ENCODE measurements around the gene AASDH.

The AASDH gene

DNA sequence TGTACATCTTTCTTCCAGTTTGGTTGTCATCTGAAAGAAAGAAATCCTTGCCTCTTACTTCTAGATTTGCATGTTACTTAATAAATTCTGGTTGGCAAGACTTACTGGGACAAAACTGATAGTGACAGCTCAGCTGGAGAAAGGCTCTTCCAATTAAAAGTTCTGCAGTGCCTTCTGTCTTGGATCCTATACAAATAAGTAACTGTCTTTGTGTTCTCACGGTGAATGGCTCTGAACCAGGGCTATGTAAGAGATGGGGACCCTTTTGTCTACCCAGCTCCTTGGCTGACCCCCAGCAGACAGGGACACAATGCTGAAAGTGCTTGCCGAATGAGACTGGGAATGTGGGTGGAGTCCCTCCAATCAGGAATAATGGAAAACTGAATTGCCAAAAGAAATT is 89.5 kb downstream of the AASDH start:
- TF ChIP-seq ZFX (IDR thresholded peaks at IDR 0.05; ENCODE audit: borderline replicate concordance) = no peak
- TF ChIP-seq, protein P1, sequence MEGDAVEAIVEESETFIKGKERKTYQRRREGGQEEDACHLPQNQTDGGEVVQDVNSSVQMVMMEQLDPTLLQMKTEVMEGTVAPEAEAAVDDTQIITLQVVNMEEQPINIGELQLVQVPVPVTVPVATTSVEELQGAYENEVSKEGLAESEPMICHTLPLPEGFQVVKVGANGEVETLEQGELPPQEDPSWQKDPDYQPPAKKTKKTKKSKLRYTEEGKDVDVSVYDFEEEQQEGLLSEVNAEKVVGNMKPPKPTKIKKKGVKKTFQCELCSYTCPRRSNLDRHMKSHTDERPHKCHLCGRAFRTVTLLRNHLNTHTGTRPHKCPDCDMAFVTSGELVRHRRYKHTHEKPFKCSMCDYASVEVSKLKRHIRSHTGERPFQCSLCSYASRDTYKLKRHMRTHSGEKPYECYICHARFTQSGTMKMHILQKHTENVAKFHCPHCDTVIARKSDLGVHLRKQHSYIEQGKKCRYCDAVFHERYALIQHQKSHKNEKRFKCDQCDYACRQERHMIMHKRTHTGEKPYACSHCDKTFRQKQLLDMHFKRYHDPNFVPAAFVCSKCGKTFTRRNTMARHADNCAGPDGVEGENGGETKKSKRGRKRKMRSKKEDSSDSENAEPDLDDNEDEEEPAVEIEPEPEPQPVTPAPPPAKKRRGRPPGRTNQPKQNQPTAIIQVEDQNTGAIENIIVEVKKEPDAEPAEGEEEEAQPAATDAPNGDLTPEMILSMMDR (IDR thresholded peaks at IDR 0.05) = no peak
- no peak overlapping the region for H3K27ac ChIP-seq

DNA sequence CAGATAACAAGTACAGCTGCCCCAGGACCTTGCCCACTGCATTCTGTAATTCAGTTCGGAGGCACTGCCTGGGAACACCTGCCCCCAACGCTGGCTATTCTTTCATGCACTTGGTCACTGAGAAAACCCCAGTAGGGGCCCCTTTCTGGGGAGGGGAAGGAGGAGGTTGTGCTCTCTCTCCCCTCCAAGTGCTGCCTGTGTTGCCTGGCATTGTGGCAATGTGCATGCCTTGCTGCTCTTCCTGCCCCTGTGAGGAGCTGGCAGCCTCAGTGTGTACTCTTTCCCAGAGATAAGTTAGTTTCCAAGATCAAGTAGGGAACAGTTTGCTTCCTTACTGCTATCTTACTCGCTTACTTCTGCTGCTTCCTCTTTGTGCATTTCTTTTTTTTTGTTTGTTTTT is 90.8 kb downstream of the AASDH start:
- H3K27ac ChIP-seq = no peak overlapping the region
- no peak for TF ChIP-seq ZFX (IDR thresholded peaks at IDR 0.05; ENCODE audit: borderline replicate concordance)
- TF ChIP-seq, protein P1 (IDR thresholded peaks at IDR 0.05) = no peak

DNA sequence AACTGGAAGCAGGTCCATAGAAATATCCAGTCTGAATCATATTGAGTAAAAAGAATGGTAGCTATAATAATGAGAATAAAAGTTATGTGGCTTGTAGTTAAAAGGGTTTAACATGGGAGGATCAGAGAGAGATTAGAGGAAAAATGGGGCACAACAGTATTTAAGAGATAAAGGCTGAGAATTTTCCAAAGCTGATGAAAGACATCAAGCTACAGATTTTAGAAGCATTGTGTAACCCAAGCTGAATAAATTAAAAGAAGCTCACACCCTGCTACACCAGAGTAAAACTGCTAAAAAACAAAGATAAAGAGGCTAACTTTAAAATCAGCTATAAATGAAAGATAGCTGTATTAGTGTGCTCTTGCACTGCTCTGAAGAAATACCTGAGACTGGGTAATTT is 94.2 kb downstream of the AASDH start:
- TF ChIP-seq, protein P1 (IDR thresholded peaks at IDR 0.05) = no peak
- no peak for TF ChIP-seq ZFX (IDR thresholded peaks at IDR 0.05; ENCODE audit: borderline replicate concordance)

DNA sequence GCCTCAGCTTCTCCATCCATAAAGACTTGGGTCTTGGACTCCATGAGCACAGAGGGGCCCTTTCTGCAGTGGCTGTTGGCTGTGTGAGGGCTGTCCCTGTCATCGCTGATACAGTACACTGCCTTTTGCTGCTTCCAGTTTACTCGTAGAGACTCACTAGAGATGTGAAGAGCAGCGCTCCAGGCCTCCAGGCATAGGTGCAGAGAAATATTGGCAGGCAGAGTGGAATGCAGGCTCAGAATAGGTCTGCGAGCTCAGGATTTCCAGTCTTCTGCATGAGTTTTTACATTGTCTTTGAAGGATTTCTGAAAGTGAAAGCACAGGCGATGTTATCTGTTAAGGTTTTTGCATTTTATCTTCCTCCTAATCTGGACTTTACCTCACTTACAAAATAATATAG is 97.4 kb downstream of the AASDH start:
- H3K27ac ChIP-seq = no peak overlapping the region
- no peak for TF ChIP-seq ZFX (IDR thresholded peaks at IDR 0.05; ENCODE audit: borderline replicate concordance)
- TF ChIP-seq, protein P1 (IDR thresholded peaks at IDR 0.05) = no peak

More for the DNA sequence above, 94.2 kb downstream of the AASDH start:
- no peak overlapping the region for H3K27ac ChIP-seq

DNA sequence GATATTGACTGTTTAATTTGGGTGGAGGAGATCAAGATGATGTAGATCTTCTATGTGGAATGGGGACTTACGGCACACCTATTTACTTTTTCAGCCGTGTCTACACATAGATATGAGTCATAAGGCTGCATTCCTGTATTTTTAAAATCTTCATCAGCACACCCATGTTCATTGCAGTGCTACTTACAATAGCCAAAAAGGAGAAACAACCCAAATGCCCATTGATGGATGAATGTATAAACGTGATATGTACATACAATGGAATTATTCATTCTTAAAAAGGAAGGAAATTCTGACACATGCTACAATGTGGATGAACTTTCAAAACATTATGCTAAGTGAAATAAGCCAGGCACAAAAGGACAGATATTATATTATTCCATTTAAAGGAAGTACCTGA is 98.6 kb downstream of the AASDH start:
- no peak overlapping the region for H3K27ac ChIP-seq
- no peak for TF ChIP-seq ZFX (IDR thresholded peaks at IDR 0.05; ENCODE audit: borderline replicate concordance)
- TF ChIP-seq, protein P1 (IDR thresholded peaks at IDR 0.05) = no peak

Measured in 22Rv1 (cell line).